KMS-11 (cell line): ENCODE measurements around the gene RPS29.

Experiments used
- H2AFZ ChIP-seq: fragments of 200-600 bp; sonication (generic); 2 replicates; pipeline ENCODE4 v1.6.1; 2016; ENCODE audit warnings: antibody characterized with exemption, mixed run types, low read depth
- H3K27ac ChIP-seq: fragments of 200-600 bp; sonication (generic); 2 replicates; pipeline ENCODE4 v1.6.1; 2016; ENCODE audit warnings: mild to moderate bottlenecking, mixed run types
- H3K27me3 ChIP-seq: fragments of 200-600 bp; sonication (generic); 2 replicates; pipeline ENCODE4 v1.6.1; 2017; ENCODE audit warnings: mild to moderate bottlenecking, low read depth, mixed run types, moderate library complexity; ENCODE audit not compliant: insufficient read depth
- H3K36me3 ChIP-seq: fragments of 200-600 bp; sonication (generic); 2 replicates; pipeline ENCODE4 v1.6.1; 2017; ENCODE audit warnings: mild to moderate bottlenecking, mixed run types; ENCODE audit not compliant: insufficient read depth
- H3K4me1 ChIP-seq: fragments of 200-600 bp; sonication (generic); 2 replicates; pipeline ENCODE4 v1.6.1; 2016; ENCODE audit warnings: mild to moderate bottlenecking, low read depth, mixed run types; ENCODE audit not compliant: poor library complexity, severe bottlenecking
- H3K4me2 ChIP-seq: fragments of 200-600 bp; sonication (generic); 2 replicates; pipeline ENCODE4 v1.7.0; 2016; ENCODE audit warnings: mild to moderate bottlenecking, mixed run types
- H3K4me3 ChIP-seq: fragments of 200-600 bp; sonication (generic); IDR thresholded peaks from 2 replicates; pipeline ENCODE4 v1.6.1; 2017; ENCODE audit warnings: low read depth, low read length, mixed read lengths; ENCODE audit not compliant: insufficient read depth
- H3K79me2 ChIP-seq: fragments of 200-600 bp; sonication (generic); 2 replicates; pipeline ENCODE4 v1.6.1; 2016; ENCODE audit warnings: low read depth, mixed run types; ENCODE audit not compliant: insufficient read depth
- H3K9ac ChIP-seq: fragments of 200-600 bp; sonication (generic); 2 replicates; pipeline ENCODE4 v1.6.1; 2016; ENCODE audit warnings: mild to moderate bottlenecking, mixed run types
- H4K20me1 ChIP-seq: fragments of 200-600 bp; sonication (generic); 2 replicates; pipeline ENCODE4 v1.6.1; 2016; ENCODE audit warnings: mild to moderate bottlenecking, mixed run types; ENCODE audit not compliant: insufficient read depth
- TF ChIP-seq, protein P1 (sequence below): fragments of 200-600 bp; sonication (generic); conservative IDR thresholded peaks from 2 replicates; pipeline ENCODE4 v1.6.1; 2017; ENCODE audit warnings: low read depth, mild to moderate bottlenecking, antibody characterized with exemption, low read length, moderate library complexity, mixed read lengths

Gene RPS29

GRCh38 chr14:49566714-49567113, 19.5 kb downstream of the RPS29 start:
- H3K27ac ChIP-seq: no peak overlapping the region
- no peak overlapping the region for H3K4me3 ChIP-seq
- TF ChIP-seq, protein P1, sequence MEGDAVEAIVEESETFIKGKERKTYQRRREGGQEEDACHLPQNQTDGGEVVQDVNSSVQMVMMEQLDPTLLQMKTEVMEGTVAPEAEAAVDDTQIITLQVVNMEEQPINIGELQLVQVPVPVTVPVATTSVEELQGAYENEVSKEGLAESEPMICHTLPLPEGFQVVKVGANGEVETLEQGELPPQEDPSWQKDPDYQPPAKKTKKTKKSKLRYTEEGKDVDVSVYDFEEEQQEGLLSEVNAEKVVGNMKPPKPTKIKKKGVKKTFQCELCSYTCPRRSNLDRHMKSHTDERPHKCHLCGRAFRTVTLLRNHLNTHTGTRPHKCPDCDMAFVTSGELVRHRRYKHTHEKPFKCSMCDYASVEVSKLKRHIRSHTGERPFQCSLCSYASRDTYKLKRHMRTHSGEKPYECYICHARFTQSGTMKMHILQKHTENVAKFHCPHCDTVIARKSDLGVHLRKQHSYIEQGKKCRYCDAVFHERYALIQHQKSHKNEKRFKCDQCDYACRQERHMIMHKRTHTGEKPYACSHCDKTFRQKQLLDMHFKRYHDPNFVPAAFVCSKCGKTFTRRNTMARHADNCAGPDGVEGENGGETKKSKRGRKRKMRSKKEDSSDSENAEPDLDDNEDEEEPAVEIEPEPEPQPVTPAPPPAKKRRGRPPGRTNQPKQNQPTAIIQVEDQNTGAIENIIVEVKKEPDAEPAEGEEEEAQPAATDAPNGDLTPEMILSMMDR: no peak
- H3K36me3 ChIP-seq: no peaks in the 10 kb centered on the region
- H2AFZ ChIP-seq: no peak overlapping the region
- H3K9ac ChIP-seq: no peak overlapping the region
- H3K79me2 ChIP-seq: no peaks in the 10 kb centered on the region
- H4K20me1 ChIP-seq: no peaks in the 10 kb centered on the region
- H3K4me1 ChIP-seq: no peaks in the 10 kb centered on the region
- no peaks in the 10 kb centered on the region for H3K27me3 ChIP-seq
- no peak overlapping the region for H3K4me2 ChIP-seq

GRCh38 chr14:49559979-49560768, 26.0 kb downstream of the RPS29 start:
- H3K9ac ChIP-seq: no peak overlapping the region
- no peak overlapping the region for H3K27ac ChIP-seq
- H3K4me1 ChIP-seq: no peaks in the 10 kb centered on the region
- H3K4me3 ChIP-seq: no peak overlapping the region
- H3K4me2 ChIP-seq: no peak overlapping the region
- H3K36me3 ChIP-seq: no peaks in the 10 kb centered on the region
- H4K20me1 ChIP-seq: no peaks in the 10 kb centered on the region
- H3K79me2 ChIP-seq: no peaks in the 10 kb centered on the region
- TF ChIP-seq, protein P1: no peak
- no peaks in the 10 kb centered on the region for H3K27me3 ChIP-seq
- no peak overlapping the region for H2AFZ ChIP-seq

- H3K27me3 ChIP-seq: no peaks in the 10 kb centered on the region
- no peak overlapping the region for H3K4me2 ChIP-seq
- H3K36me3 ChIP-seq: no peaks in the 10 kb centered on the region
- TF ChIP-seq, protein P1: no peak
- no peak overlapping the region for H2AFZ ChIP-seq
- no peaks in the 10 kb centered on the region for H4K20me1 ChIP-seq
- H3K27ac ChIP-seq: no peak overlapping the region
- no peak overlapping the region for H3K9ac ChIP-seq
- no peaks in the 10 kb centered on the region for H3K79me2 ChIP-seq
- no peak overlapping the region for H3K4me3 ChIP-seq
- H3K4me1 ChIP-seq: no peaks in the 10 kb centered on the region
These were observed 32.3 kb downstream of the RPS29 start for GRCh38 chr14:49553892-49554291.

- Histone ChIP-seq H3K9ac (no peak overlapping the region), H3K4me1 (no peaks in the 10 kb centered on the region), H3K4me2 (no peak overlapping the region), H4K20me1 (no peaks in the 10 kb centered on the region), H3K27me3 (no peaks in the 10 kb centered on the region), H3K79me2 (no peaks in the 10 kb centered on the region), H3K27ac (no peak overlapping the region), H3K4me3 (no peak overlapping the region), H2AFZ (no peak overlapping the region), H3K36me3 (no peaks in the 10 kb centered on the region)
- TF ChIP-seq, protein P1: no peak
These were observed 33.1 kb downstream of the RPS29 start for GRCh38 chr14:49553106-49553505.
